HepG2 (cell line): ENCODE measurements around the gene LIN28A. TPM values are rescaled to one million over a fixed set of nuclear protein-coding genes. Genes with fewer than 3 reads are reported as not detected.
A peak's percentile ranks its signal among the peaks of the same experiment; 100 is the strongest.

Experiments
- ATAC-seq: fragments of 200-7000 bp; cut with Tn5 transposase; 3 replicates; pipeline ENCODE4 v1.9.1; 2020; ENCODE audit warnings: mild to moderate bottlenecking, moderate library complexity
- BruUV-seq: library from RNA; stranded (reverse); fragments of 400-500 nt; replicated peaks from 2 replicates; lab custom pipeline; 2021; lab: Mats Ljungman, UMichigan
- CTCF ChIA-PET: fragments of 300-600 bp; formaldehyde crosslinking; extraction: SDS; loops from one replicate; lab custom pipeline; 2021; ENCODE audit warnings: low total read pairs, inconsistent platforms, low intra/inter-chr PET ratio; lab: Yijun Ruan, JAX
- POLR2A ChIA-PET: fragments of 350-600 bp; sonication (Branson Sonifier 250); formaldehyde crosslinking; loops from one replicate; lab custom pipeline; 2020; ENCODE audit warnings: antibody characterized with exemption, inconsistent platforms; lab: Yijun Ruan, JAX
- DNase-seq: peaks from one replicate; pipeline ENCODE4 v3.0.0-alpha.2; 2015; ENCODE audit warnings: low spot score
- FAIRE-seq: peaks from 3 replicates; lab custom pipeline; 2011; peaks lifted over from hg19 to GRCh38; lab: Jason Lieb, UNC
- H2AFZ ChIP-seq: one replicate; pipeline ENCODE4 v1.6.1; 2011; ENCODE audit warnings: low read length, inconsistent platforms
- H3K27ac ChIP-seq: fragments of 300-600 bp; 3 replicates; pipeline ENCODE4 v1.8.0; 2011; ENCODE audit warnings: mixed run types, mild to moderate bottlenecking, mixed read lengths, low read length, inconsistent platforms; ENCODE audit not compliant: insufficient read depth; ENCODE audit errors: extremely low read length
- H3K27me3 ChIP-seq, 2 experiments: fragments of 200-600 bp in 1 of 2; 2 replicates in 1 of 2; 3 replicates in 1 of 2; pipeline versions ENCODE4 v1.6.0 to v1.8.0; 2011; ENCODE audit warnings: low read length in 2 of 2, mild to moderate bottlenecking in 2 of 2, moderate library complexity in 2 of 2, inconsistent platforms in 1 of 2; ENCODE audit not compliant: insufficient read depth in 2 of 2, control insufficient read depth in 1 of 2
- H3K36me3 ChIP-seq, 2 experiments: fragments of 200-600 bp in 1 of 2; replicated peaks in 1 of 2; 2 replicates in 1 of 2; 3 replicates in 1 of 2; pipeline versions ENCODE4 v1.5.1 to v1.8.0; 2011; ENCODE audit warnings: low read length in 2 of 2, inconsistent platforms in 1 of 2; ENCODE audit not compliant: insufficient read depth in 2 of 2, control insufficient read depth in 1 of 2
- H3K4me1 ChIP-seq: 2 replicates; pipeline ENCODE4 v1.5.1; 2012; ENCODE audit warnings: low read length, inconsistent platforms; ENCODE audit not compliant: insufficient read depth
- H3K4me2 ChIP-seq: 2 replicates; pipeline ENCODE4 v1.6.0; 2011; ENCODE audit warnings: low read depth, low read length, inconsistent platforms
- H3K4me3 ChIP-seq, 3 experiments: fragments of 200-600 bp in 1 of 3; sonication (generic), shearing (Covaris generic) in 1 of 3; replicated peaks in 1 of 3; 2 replicates each; pipeline ENCODE4 v1.5.1; 2011 to 2016; ENCODE audit warnings: low read length in 3 of 3, inconsistent platforms in 2 of 3, low read depth in 2 of 3, mild to moderate bottlenecking in 2 of 3, control low read depth in 1 of 3, mixed read lengths in 1 of 3; ENCODE audit not compliant: insufficient read depth in 1 of 3
- H3K79me2 ChIP-seq: one replicate; pipeline ENCODE4 v1.6.1; 2011; ENCODE audit warnings: low read length, inconsistent platforms; ENCODE audit not compliant: insufficient read depth
- H3K9ac ChIP-seq: 2 replicates; pipeline ENCODE4 v1.6.0; 2011; ENCODE audit warnings: mild to moderate bottlenecking, low read depth, low read length, inconsistent platforms; ENCODE audit not compliant: insufficient read depth
- H3K9me3 ChIP-seq: 2 replicates; pipeline ENCODE4 v1.5.1; 2012; ENCODE audit warnings: mild to moderate bottlenecking, low read length
- H4K20me1 ChIP-seq: 2 replicates; pipeline ENCODE4 v1.6.0; 2011; ENCODE audit warnings: inconsistent platforms, mild to moderate bottlenecking, low read length, moderate library complexity; ENCODE audit not compliant: insufficient read depth
- ARNT ChIP-seq: fragments of 450-650 bp; IDR thresholded peaks from 2 replicates; pipeline ENCODE4 v1.6.1; 2017
- BRD4 ChIP-seq: sonication (generic); formaldehyde crosslinking; IDR thresholded peaks from 2 replicates; pipeline ENCODE4 v1.4.0; 2020; ENCODE audit warnings: missing genetic modification reagents
- CBFB ChIP-seq: sonication (generic); formaldehyde crosslinking; IDR thresholded peaks from 2 replicates; pipeline ENCODE4 v1.4.0; 2020; ENCODE audit warnings: missing genetic modification reagents
- FOXP1 ChIP-seq, 2 experiments: fragments of 450-650 bp in 1 of 2; IDR thresholded peaks; 2 replicates each; pipeline ENCODE4 v1.6.1; 2017 to 2018; ENCODE audit warnings: antibody characterized with exemption in 1 of 2
- HBP1 ChIP-seq: IDR thresholded peaks from 2 replicates; pipeline ENCODE4 v1.6.1; 2016; ENCODE audit warnings: low read depth, control low read depth
- HNRNPK ChIP-seq: fragments of 200-400 bp; formaldehyde crosslinking; IDR thresholded peaks from 2 replicates; pipeline ENCODE4 v1.6.1; 2018; ENCODE audit warnings: low read length, low read depth, moderate library complexity, mild to moderate bottlenecking; ENCODE audit not compliant: poor library complexity, severe bottlenecking
- MLXIP ChIP-seq: sonication (generic); formaldehyde crosslinking; IDR thresholded peaks from 2 replicates; pipeline ENCODE4 v1.9.0; 2021; ENCODE audit warnings: missing genetic modification reagents, borderline replicate concordance
- ONECUT2 ChIP-seq: sonication (generic); formaldehyde crosslinking; IDR thresholded peaks from 2 replicates; pipeline ENCODE4 v1.4.0; 2020; ENCODE audit warnings: missing genetic modification reagents
- PPARG ChIP-seq: conservative IDR thresholded peaks from 2 replicates; pipeline ENCODE4 v1.6.1; 2016; ENCODE audit warnings: missing biosample characterization, missing genetic modification reagents
- YY1 ChIP-seq: IDR thresholded peaks from 2 replicates; pipeline ENCODE4 v1.6.1; 2011; ENCODE audit warnings: low read length, low read depth, moderate library complexity, mild to moderate bottlenecking; ENCODE audit not compliant: insufficient read depth, insufficient replicate concordance
- ZMYM2 ChIP-seq: sonication (generic); formaldehyde crosslinking; IDR thresholded peaks from 2 replicates; pipeline ENCODE4 v1.8.0; 2022; ENCODE audit warnings: mild to moderate bottlenecking, missing genetic modification reagents
- ZNF263 ChIP-seq: sonication (generic); formaldehyde crosslinking; IDR thresholded peaks from 2 replicates; pipeline ENCODE4 v1.4.0; 2020; ENCODE audit warnings: missing genetic modification reagents
- ZNF281 ChIP-seq: sonication (generic); formaldehyde crosslinking; IDR thresholded peaks from 2 replicates; pipeline ENCODE4 v1.4.0; 2020; ENCODE audit warnings: missing genetic modification reagents, borderline replicate concordance
- ZNF460 ChIP-seq: sonication (generic); formaldehyde crosslinking; IDR thresholded peaks from 2 replicates; pipeline ENCODE4 v1.5.1; 2020; ENCODE audit warnings: missing genetic modification reagents, mild to moderate bottlenecking, borderline replicate concordance
- ZNF749 ChIP-seq: sonication (generic); formaldehyde crosslinking; IDR thresholded peaks from 2 replicates; pipeline ENCODE4 v1.8.0; 2022; ENCODE audit warnings: mild to moderate bottlenecking, missing genetic modification reagents, moderate library complexity, borderline replicate concordance
- ZNF780A ChIP-seq: sonication (generic); formaldehyde crosslinking; IDR thresholded peaks from 2 replicates; pipeline ENCODE4 v1.8.0; 2022; ENCODE audit warnings: mild to moderate bottlenecking, missing genetic modification reagents, moderate library complexity
- WGBS: methylation state at CpG from one replicate; pipeline ENCODE4 v1.1.6; 2017; ENCODE audit warnings: low lambda C conversion rate; 5-methylcytosine and 5-hydroxymethylcytosine counted together
- in situ Hi-C: cut with HindIII; loops from 2 replicates; pipeline ENCODE4 v1.10.0; 2017; ENCODE audit warnings: low pct_unique_long_range_greater_than_20kb; ENCODE audit not compliant: extremely low pct_ligation_motif_present
- intact Hi-C: fragments of 100-400 bp; cut with micrococcal nuclease; formaldehyde crosslinking; loops from one replicate; pipeline ENCODE4 v1.10.0; 2022; ENCODE audit not compliant: unreplicated experiment
- polyA plus RNA-seq, 8 experiments: library from polyadenylated mRNA; depleted of rRNA in 3 of 8; stranded (reverse) in 7 of 8; unstranded in 1 of 8; fragments of >200 nt; fragmentation: Illumina TruSeq in 4 of 8; extraction: Trizol in 4 of 8; gene quantifications; 2 replicates each; pipeline versions ENCODE4 v1.2.1 to v1.2.3, GENCODE V29; 2011 to 2016; ENCODE audit warnings: low read depth in 4 of 8, missing spikeins in 1 of 8, mixed read lengths in 1 of 8; ENCODE audit not compliant: insufficient read depth in 1 of 8
- total RNA-seq, 5 experiments: library from RNA; depleted of rRNA; stranded (reverse); fragments of >200 nt; fragmentation: Illumina TruSeq; extraction: Trizol; gene quantifications; 2 replicates each; pipeline ENCODE4 v1.2.3, GENCODE V29; 2016; ENCODE audit warnings: low read depth in 1 of 5

LIN28A gene
- total and polyA plus RNA-seq, 2 of the 13 experiments (the other 11 are each of a cell fraction or from before 2014, with no cell fraction given): not detected

- TF ChIP-seq ZNF281 (CRISPR knock-in tag) (peak; percentile 64; the same call in 1 of the 2 replicates), ONECUT2 (CRISPR knock-in tag) (no peak), ZMYM2 (CRISPR knock-in tag) (no peak), ZNF780A (CRISPR knock-in tag) (no peak)
Observed at GRCh38 chr1:26409191-26409807, 1.3 kb upstream of the LIN28A start (continued).

- FAIRE-seq (no peak), DNase-seq (no peak), ATAC-seq (no peak)
- no TSS peak for BruUV-seq
- ChIA-PET CTCF (no interaction called here), POLR2A (interaction anchor here (0.8 kb wide), 1 partner anchor 21 kb away, joined by 3 read pairs; the partner anchor contains the start of gene DHDDS)
- intact Hi-C loops (no loop called here), in situ Hi-C loops (no loop called here)
- Histone ChIP-seq H2AFZ (no peak overlapping the region), H3K4me1 (peaks cover 17% of the 10 kb centered on the region), H3K4me3 (no peak overlapping the region), H3K79me2 (no peaks in the 10 kb centered on the region), H3K9me3 (no peaks in the 10 kb centered on the region), H3K36me3 (no peaks in the 10 kb centered on the region), H3K9ac (no peak overlapping the region), H3K27ac (no peak overlapping the region), H3K27me3 (peaks cover 7 to 32% of the 10 kb centered on the region in 2 experiments; a peak in 4 of 5 replicates), H3K4me2 (no peak overlapping the region), H4K20me1 (no peaks in the 10 kb centered on the region)
- 39% methylated on average over 16 of the region's 20 CpGs for whole genome bisulfite sequencing
- TF ChIP-seq BRD4 (CRISPR knock-in tag): no peak
- TF ChIP-seq CBFB (CRISPR knock-in tag): no peak
- TF ChIP-seq ARNT: no peak
- TF ChIP-seq HNRNPK: no peak
- TF ChIP-seq HBP1: no peak
- no peak for TF ChIP-seq ZNF263 (CRISPR knock-in tag)
- TF ChIP-seq ZNF749 (CRISPR knock-in tag): no peak
- TF ChIP-seq YY1: no peak
- TF ChIP-seq MLXIP (CRISPR knock-in tag): no peak
- TF ChIP-seq FOXP1 (IDR thresholded peaks at IDR 0.05): no peak
- TF ChIP-seq FOXP1 (CRISPR knock-in tag; IDR thresholded peaks at IDR 0.05): no peak
- TF ChIP-seq ZNF460 (CRISPR knock-in tag): no peak
- no peak for TF ChIP-seq PPARG
Observed at GRCh38 chr1:26411624-26412074, 1.0 kb downstream of the LIN28A start.
